T-helper 2 cell treated with Interferon-gamma antibody and Interleukin-4, amounts not matched to agents 5 μg/mL and 100 μg/mL, for 36 hours (primary cell): ENCODE measurements around the gene PRDM16.
A peak's percentile ranks its signal among the peaks of the same experiment; 100 is the strongest.

Experiments
- DNase-seq: peaks from one replicate; pipeline ENCODE4 v3.0.0; 2021; ENCODE audit warnings: low spot score
- H3K27ac Mint-ChIP-seq: one replicate; pipeline ENCODE4 v1.8.0; 2021; ENCODE audit warnings: mild to moderate bottlenecking, mixed read lengths
- H3K27me3 Mint-ChIP-seq: one replicate; pipeline ENCODE4 v1.8.0; 2021; ENCODE audit warnings: low read depth, mixed read lengths
- H3K36me3 Mint-ChIP-seq: one replicate; pipeline ENCODE4 v1.8.0; 2021; ENCODE audit warnings: low read depth, mixed read lengths
- H3K4me1 Mint-ChIP-seq: one replicate; pipeline ENCODE4 v1.8.0; 2021; ENCODE audit warnings: low read depth, mixed read lengths
- H3K4me3 Mint-ChIP-seq: one replicate; pipeline ENCODE4 v1.8.0; 2022; ENCODE audit warnings: mild to moderate bottlenecking, moderate library complexity, mixed read lengths
- H3K9me3 Mint-ChIP-seq: one replicate; pipeline ENCODE4 v1.8.0; 2021; ENCODE audit warnings: mixed read lengths

Gene PRDM16

GRCh38 chr1:3369446-3370076, 300.6 kb downstream of the PRDM16 start:
- Mint-ChIP-seq H3K9me3 (no peaks in the 10 kb centered on the region), H3K4me1 (peaks cover 9% of the 10 kb centered on the region), H3K36me3 (no peaks in the 10 kb centered on the region), H3K27me3 (peaks cover 7% of the 10 kb centered on the region), H3K27ac (no peak overlapping the region), H3K4me3 (no peak overlapping the region)
- no peak for DNase-seq

- Mint-ChIP-seq H3K27me3 (peaks cover 7% of the 10 kb centered on the region), H3K4me1 (peaks cover 9% of the 10 kb centered on the region), H3K27ac (no peak overlapping the region), H3K9me3 (no peaks in the 10 kb centered on the region), H3K4me3 (no peak overlapping the region), H3K36me3 (no peaks in the 10 kb centered on the region)
- no peak for DNase-seq
These were observed 302.1 kb downstream of the PRDM16 start for GRCh38 chr1:3370856-3371703.

GRCh38 chr1:3372317-3372716, 303.3 kb downstream of the PRDM16 start:
- peak; percentile 31 for DNase-seq
- Mint-ChIP-seq H3K4me1 (peaks cover 9% of the 10 kb centered on the region), H3K36me3 (no peaks in the 10 kb centered on the region), H3K4me3 (no peak overlapping the region), H3K27me3 (peaks cover 7% of the 10 kb centered on the region), H3K9me3 (no peaks in the 10 kb centered on the region), H3K27ac (no peak overlapping the region)

DNA sequence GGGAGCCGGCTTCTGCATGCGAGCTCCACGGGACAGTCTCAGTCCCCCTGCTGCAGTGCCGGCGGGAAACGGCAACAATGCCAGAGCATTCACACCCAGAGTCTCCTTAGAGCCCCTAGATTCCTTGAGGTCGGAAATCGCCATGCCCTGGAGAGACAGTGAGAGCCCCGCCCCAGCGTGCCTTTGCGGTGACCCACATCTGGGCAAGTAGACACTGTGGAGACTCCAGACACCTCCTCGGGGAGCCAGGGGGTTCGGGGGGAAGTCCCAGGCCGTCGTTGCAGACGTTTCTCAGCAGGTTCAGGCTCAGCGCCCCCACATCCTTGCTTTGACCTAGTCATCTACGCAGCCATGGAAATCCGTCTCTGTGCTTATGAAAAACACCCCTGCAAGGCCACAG, 304.2 kb downstream of the PRDM16 start:
- H3K36me3 Mint-ChIP-seq = no peaks in the 10 kb centered on the region
- H3K4me3 Mint-ChIP-seq = no peak overlapping the region
- DNase-seq = no peak
- no peak overlapping the region for H3K27ac Mint-ChIP-seq
- H3K4me1 Mint-ChIP-seq = peaks cover 9% of the 10 kb centered on the region
- H3K27me3 Mint-ChIP-seq = peaks cover 7% of the 10 kb centered on the region
- H3K9me3 Mint-ChIP-seq = no peaks in the 10 kb centered on the region

DNA sequence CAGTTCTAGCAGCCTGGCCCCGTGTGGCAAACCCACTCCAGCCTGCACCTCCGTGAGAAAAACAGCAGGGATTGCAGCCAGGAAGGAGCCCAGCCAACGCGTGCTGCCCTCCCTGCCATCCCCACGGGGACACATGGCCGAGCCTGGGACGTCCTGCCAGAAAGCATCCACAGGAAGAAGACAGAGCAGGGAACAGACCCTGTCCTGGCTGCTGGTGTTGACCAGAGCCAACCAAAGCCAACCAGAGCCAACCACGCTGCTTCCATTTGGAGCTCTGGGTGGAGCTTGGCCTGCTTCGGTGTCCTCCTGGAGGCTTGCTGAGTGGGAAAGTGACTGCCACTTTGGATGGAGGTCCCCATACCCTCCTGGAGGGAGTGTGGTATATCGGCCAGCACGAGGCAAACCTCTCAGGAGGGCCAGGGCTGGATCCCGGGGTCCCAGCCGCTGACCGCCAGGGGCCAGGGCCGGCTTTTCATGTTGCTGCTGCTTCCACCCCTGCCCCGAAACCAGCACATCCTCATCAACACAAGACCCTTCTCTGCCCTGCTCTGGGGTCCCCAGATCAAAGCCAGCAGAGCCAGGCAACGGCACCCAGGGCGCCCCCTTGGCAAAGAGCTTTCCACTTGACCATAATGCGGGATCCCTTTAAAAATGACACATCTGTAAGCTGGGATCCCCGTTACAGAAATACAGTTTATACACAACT, 304.9 kb downstream of the PRDM16 start:
- Mint-ChIP-seq H3K4me1 (peaks cover 9% of the 10 kb centered on the region), H3K9me3 (no peaks in the 10 kb centered on the region), H3K27me3 (peaks cover 4% of the 10 kb centered on the region), H3K4me3 (no peak overlapping the region), H3K36me3 (no peaks in the 10 kb centered on the region), H3K27ac (no peak overlapping the region)
- no peak for DNase-seq

DNA sequence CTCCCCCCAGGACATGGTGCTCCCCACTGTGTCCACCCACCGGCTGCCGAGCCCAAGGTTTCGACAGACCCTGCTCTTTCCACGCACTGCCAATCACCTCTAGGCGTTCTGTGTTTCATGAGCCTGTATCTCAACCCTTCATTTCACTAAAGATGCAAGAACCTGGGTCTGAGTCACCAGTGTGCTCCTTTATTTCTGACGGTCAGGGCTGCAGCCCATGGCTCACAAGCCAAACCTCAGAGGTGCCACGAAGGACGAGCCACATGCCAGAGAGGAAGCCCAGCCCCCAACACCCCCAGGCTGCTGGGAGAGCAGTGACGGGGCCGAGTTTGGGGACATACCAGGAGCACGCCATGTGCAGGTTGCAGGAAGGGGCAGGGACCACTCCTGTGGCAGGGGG, 306.2 kb downstream of the PRDM16 start:
- H3K4me1 Mint-ChIP-seq = peaks cover 9% of the 10 kb centered on the region
- H3K4me3 Mint-ChIP-seq = no peak overlapping the region
- H3K27ac Mint-ChIP-seq = no peak overlapping the region
- H3K27me3 Mint-ChIP-seq = peaks cover 2% of the 10 kb centered on the region
- H3K36me3 Mint-ChIP-seq = no peaks in the 10 kb centered on the region
- DNase-seq = no peak
- no peaks in the 10 kb centered on the region for H3K9me3 Mint-ChIP-seq

DNA sequence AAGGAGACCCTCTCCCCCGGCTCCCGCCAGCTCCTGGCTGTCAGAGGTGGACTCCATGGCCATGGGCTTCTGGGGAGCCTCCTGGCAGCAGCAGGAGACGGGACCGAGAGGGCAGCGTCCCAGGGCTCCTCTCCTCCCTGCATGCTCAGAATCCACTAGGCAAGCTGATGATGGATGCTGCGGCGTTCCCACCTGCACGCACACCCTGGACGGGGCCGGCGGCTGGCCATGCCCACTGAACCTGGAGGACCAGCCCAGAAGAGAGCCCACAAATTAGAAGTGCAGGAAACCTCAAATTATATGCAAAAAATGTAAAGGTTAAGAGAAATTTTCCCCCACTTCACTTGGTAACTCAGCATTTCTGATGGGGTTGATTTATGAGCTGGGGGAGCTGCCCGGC, 308.2 kb downstream of the PRDM16 start:
- Mint-ChIP-seq H3K36me3 (no peaks in the 10 kb centered on the region), H3K27me3 (no peaks in the 10 kb centered on the region), H3K4me3 (no peak overlapping the region), H3K9me3 (no peaks in the 10 kb centered on the region), H3K27ac (no peak overlapping the region), H3K4me1 (peaks cover 9% of the 10 kb centered on the region)
- no peak for DNase-seq

- no peak overlapping the region for H3K4me3 Mint-ChIP-seq
- peaks cover 3% of the 10 kb centered on the region for H3K4me1 Mint-ChIP-seq
- no peaks in the 10 kb centered on the region for H3K9me3 Mint-ChIP-seq
- no peak for DNase-seq
- no peaks in the 10 kb centered on the region for H3K27me3 Mint-ChIP-seq
- no peaks in the 10 kb centered on the region for H3K36me3 Mint-ChIP-seq
- no peak overlapping the region for H3K27ac Mint-ChIP-seq
These were observed 308.7 kb downstream of the PRDM16 start for GRCh38 chr1:3377604-3378279.

- H3K4me3 Mint-ChIP-seq = no peak overlapping the region
- no peaks in the 10 kb centered on the region for H3K27me3 Mint-ChIP-seq
- H3K4me1 Mint-ChIP-seq = no peaks in the 10 kb centered on the region
- H3K27ac Mint-ChIP-seq = no peak overlapping the region
- no peak for DNase-seq
- H3K36me3 Mint-ChIP-seq = no peaks in the 10 kb centered on the region
- no peaks in the 10 kb centered on the region for H3K9me3 Mint-ChIP-seq
These were observed 309.6 kb downstream of the PRDM16 start for GRCh38 chr1:3378411-3379208.

GRCh38 chr1:3379934-3380333, 310.9 kb downstream of the PRDM16 start:
- H3K27me3 Mint-ChIP-seq = no peaks in the 10 kb centered on the region
- DNase-seq = no peak
- no peaks in the 10 kb centered on the region for H3K4me1 Mint-ChIP-seq
- H3K27ac Mint-ChIP-seq = no peak overlapping the region
- H3K4me3 Mint-ChIP-seq = no peak overlapping the region
- no peaks in the 10 kb centered on the region for H3K9me3 Mint-ChIP-seq
- H3K36me3 Mint-ChIP-seq = no peaks in the 10 kb centered on the region

- no peaks in the 10 kb centered on the region for H3K9me3 Mint-ChIP-seq
- no peaks in the 10 kb centered on the region for H3K36me3 Mint-ChIP-seq
- H3K4me1 Mint-ChIP-seq = no peaks in the 10 kb centered on the region
- H3K27ac Mint-ChIP-seq = no peak overlapping the region
- no peak overlapping the region for H3K4me3 Mint-ChIP-seq
- no peak for DNase-seq
- no peaks in the 10 kb centered on the region for H3K27me3 Mint-ChIP-seq
These were observed 311.5 kb downstream of the PRDM16 start for GRCh38 chr1:3380469-3380868.

DNA sequence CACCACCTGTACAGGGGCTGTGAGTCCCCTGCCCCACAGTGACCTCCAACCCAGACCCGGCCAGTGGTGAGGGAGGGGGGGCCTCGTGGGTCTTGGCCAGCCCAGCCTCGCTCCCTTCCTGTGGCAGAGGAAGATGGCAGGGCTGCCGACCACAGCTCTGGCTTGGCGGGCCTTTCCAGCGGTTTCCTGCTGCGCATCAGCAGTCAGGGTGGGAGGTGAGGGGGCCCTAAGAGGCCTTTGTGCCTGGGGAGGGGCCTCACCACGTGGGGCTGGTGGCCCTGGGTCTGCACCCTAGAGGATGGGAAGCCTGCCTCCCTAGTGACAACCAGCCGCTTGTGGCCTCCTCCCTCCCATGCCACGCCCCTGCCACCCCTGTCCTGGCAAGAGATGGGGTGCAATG, 312.9 kb downstream of the PRDM16 start:
- Mint-ChIP-seq H3K36me3 (no peaks in the 10 kb centered on the region), H3K9me3 (no peaks in the 10 kb centered on the region), H3K27ac (no peak overlapping the region), H3K4me3 (no peak overlapping the region), H3K4me1 (no peaks in the 10 kb centered on the region), H3K27me3 (no peaks in the 10 kb centered on the region)
- DNase-seq = no peak

DNA sequence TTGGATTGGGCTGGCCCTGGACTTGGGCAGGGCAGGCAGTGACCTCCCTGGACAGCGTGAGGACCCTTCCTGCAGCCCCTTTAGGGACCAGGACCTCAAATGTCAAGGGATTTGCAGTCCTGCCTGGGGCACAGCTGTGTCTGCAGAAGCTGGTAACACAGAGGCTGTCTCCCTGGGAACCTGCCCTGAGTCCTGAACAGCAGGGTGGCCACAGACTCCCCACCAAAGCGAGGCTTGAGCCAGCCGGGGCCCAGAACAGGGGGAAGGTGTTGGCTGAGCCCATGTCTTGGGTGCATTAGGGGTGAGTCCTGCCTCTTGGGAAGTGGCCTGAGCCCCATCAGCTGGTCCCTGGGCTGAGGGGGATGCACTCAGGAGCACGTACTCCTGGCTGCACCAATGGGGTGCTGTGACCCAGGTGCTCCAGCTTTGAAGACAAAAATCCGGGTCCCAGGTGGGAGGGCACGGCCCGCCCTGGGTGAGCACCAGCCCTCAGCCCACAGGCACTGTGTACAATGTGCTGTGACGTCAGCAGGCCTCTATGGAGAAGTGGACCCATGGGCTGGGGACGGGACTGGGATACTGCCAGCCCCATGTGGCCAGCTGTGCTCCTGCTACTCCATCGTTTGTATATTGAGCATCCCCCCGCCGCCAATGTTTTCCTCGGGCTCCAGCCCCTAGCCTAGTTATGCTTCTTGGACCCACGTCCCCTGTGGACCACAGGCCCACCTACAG, 313.5 kb downstream of the PRDM16 start:
- Mint-ChIP-seq H3K4me1 (no peaks in the 10 kb centered on the region), H3K9me3 (no peaks in the 10 kb centered on the region), H3K36me3 (no peaks in the 10 kb centered on the region), H3K27me3 (no peaks in the 10 kb centered on the region), H3K4me3 (no peak overlapping the region), H3K27ac (no peak overlapping the region)
- no peak for DNase-seq
